OCI-LY1 (cell line): ENCODE results near the gene CACNG3.

Source experiments
- CTCF ChIP-seq: fragments of 200-600 bp; sonication (generic), shearing (Covaris generic); IDR thresholded peaks from 2 replicates; pipeline ENCODE4 v1.5.1; 2017; ENCODE audit warnings: mild to moderate bottlenecking, antibody characterized with exemption, low read length, moderate library complexity, mixed read lengths
- EZH2 ChIP-seq: fragments of 200-600 bp; sonication (generic), shearing (Covaris generic); IDR thresholded peaks from 2 replicates; pipeline ENCODE4 v1.8.0; 2017; ENCODE audit warnings: borderline replicate concordance, mixed run types, mild to moderate bottlenecking, antibody characterized with exemption, low read length, moderate library complexity, mixed read lengths

- TF ChIP-seq CTCF (no peak), EZH2 (no peak)
Observed at GRCh38 chr16:24347556-24347955, 91.4 kb downstream of the CACNG3 start.
